Measurements from ENCODE around the gene HERPUD1.
"Not testable (repeated sequence)": the region's sequence is repeated elsewhere in the genome, so short reads cannot be mapped to it uniquely, and the experiment has no call there.

HERPUD1 gene

DNA sequence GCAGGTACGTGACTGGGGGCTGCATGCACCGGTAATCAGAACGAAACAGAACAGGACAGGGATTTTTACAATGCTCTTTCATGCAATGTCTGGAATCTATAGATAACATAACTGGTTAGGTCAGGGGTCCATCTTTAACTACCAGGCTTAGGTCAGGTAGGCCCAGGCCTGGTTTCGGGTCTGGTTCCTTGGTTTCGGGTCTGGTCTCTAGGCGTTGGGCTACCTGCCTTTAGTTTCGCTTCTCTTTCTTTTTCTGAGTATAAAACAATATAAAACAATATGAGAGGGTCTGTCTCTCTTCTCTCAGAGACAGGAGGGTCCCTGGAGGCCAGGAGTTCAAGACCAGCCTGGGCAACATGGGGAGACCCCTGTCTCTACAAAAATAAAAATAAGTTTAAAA, 42.0 kb downstream of the HERPUD1 start:
- H3K27me3 ChIP-seq (ENCODE audit: control insufficient read depth in 3 of 3, insufficient read depth in 3 of 3, low read depth in 1 of 3, low read length in 3 of 3): peaks cover 0 to 27% (median 0%) of the 10 kb centered on the region in 3 experiments
- H3K27ac ChIP-seq (replicated peaks; ENCODE audit: low read length); H2BK15ac ChIP-seq (ENCODE audit: low read length); H3K4me3 ChIP-seq (ENCODE audit: low read length in 2 of 2); H3K9me3 ChIP-seq (replicated peaks in 1 of 2; ENCODE audit: control insufficient read depth in 2 of 2, insufficient read depth in 1 of 2, low read depth in 1 of 2, low read length in 2 of 2); H3K14ac ChIP-seq (ENCODE audit: low read length); H2AK5ac ChIP-seq (ENCODE audit: low read depth, low read length); H3K4me2 ChIP-seq (ENCODE audit: insufficient read depth, low read length, poor library complexity, severe bottlenecking); H2BK12ac ChIP-seq (ENCODE audit: low read length); H3K79me1 ChIP-seq (ENCODE audit: low read depth, low read length); H4K91ac ChIP-seq (ENCODE audit: low read depth, low read length, poor library complexity); H3K18ac ChIP-seq (ENCODE audit: low read length); H3K36me3 ChIP-seq (replicated peaks in 1 of 2; ENCODE audit: control insufficient read depth in 2 of 2, insufficient read depth in 2 of 2, low read length in 2 of 2); H2BK120ac ChIP-seq (ENCODE audit: low read depth, low read length); H3K4ac ChIP-seq (ENCODE audit: low read length); H3K9ac ChIP-seq (ENCODE audit: low read depth, low read length, poor library complexity); H3K23ac ChIP-seq (ENCODE audit: low read depth, low read length, poor library complexity); H2AFZ ChIP-seq (ENCODE audit: low read length); DNase-seq (ENCODE audit: low spot score); H2BK5ac ChIP-seq (ENCODE audit: low read length); H3K4me1 ChIP-seq (ENCODE audit: control insufficient read depth in 2 of 2, insufficient read depth in 1 of 2, low read depth in 1 of 2, low read length in 2 of 2); H4K8ac ChIP-seq (ENCODE audit: low read depth, low read length): not testable (repeated sequence)
- no CpG with 5 or more reads among the region's 7 CpGs for WGBS, 2 donors (ENCODE audit: extremely low coverage in 2 of 2, insufficient read length in 2 of 2, insufficient replicate concordance in 1 of 2)

DNA sequence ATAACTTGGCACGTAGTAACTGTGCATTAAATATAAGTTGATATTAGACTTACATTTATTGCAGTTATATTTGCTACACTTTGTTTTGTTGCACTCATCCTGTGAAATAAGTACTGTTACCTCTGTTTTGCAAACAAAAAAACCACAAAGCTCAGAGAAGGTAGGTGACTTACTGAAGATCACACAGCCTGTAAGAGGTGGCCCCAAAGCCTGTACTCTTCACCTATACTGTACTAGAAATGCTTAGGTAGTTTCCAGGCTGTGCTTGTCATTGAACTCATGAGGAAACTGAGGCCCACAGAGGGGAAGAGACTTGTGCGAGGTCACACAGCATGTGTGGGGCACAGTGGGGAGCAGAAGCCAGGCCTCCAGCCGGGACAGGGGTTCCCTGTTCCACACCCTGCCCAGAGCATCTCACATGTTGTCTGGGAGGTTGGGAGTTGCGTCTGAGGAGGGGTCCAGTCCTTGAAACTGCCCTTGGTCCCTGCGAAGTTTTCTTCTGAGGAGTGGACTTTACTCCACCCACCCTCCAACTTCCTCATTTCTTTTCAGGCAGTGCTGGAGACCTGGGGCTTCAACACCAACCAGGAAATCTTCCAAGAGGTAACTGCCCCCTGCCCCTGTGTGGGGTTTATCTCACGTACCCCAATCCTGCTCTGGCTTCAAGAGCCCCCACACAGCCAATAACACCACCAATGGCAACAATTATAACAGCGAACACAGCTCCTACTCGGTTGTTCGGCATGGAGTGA, 42.8 kb downstream of the HERPUD1 start:
- Histone ChIP-seq H3K4me1 (ENCODE audit: control insufficient read depth in 2 of 2, insufficient read depth in 1 of 2, low read depth in 1 of 2, low read length in 2 of 2) (peaks cover 2 to 4% of the 10 kb centered on the region in 2 donors), H3K79me1 (ENCODE audit: low read depth, low read length) (no peaks in the 10 kb centered on the region), H4K91ac (ENCODE audit: low read depth, low read length, poor library complexity) (no peak overlapping the region), H3K23ac (ENCODE audit: low read depth, low read length, poor library complexity) (no peak overlapping the region), H2BK120ac (ENCODE audit: low read depth, low read length) (no peak overlapping the region), H3K4me2 (ENCODE audit: insufficient read depth, low read length, poor library complexity, severe bottlenecking) (no peak overlapping the region), H3K18ac (ENCODE audit: low read length) (peak overlapping the region; percentile 65), H2BK5ac (ENCODE audit: low read length) (peak overlapping the region; percentile 93), H3K27me3 (ENCODE audit: control insufficient read depth in 3 of 3, insufficient read depth in 3 of 3, low read depth in 1 of 3, low read length in 3 of 3) (peaks cover 0 to 22% (median 0%) of the 10 kb centered on the region in 3 experiments), H3K4ac (ENCODE audit: low read length) (no peak overlapping the region), H2BK12ac (ENCODE audit: low read length) (no peak overlapping the region), H2BK15ac (ENCODE audit: low read length) (peak overlapping the region; percentile 61), H3K4me3 (ENCODE audit: low read length in 2 of 2) (no peak overlapping the region), H3K9ac (ENCODE audit: low read depth, low read length, poor library complexity) (no peak overlapping the region), H2AK5ac (ENCODE audit: low read depth, low read length) (peak overlapping the region; percentile 67), H3K27ac (replicated peaks; ENCODE audit: low read length) (no peak overlapping the region), H3K36me3 (replicated peaks in 1 of 2; ENCODE audit: control insufficient read depth in 2 of 2, insufficient read depth in 2 of 2, low read length in 2 of 2) (no peaks in the 10 kb centered on the region), H4K8ac (ENCODE audit: low read depth, low read length) (no peak overlapping the region), H2AFZ (ENCODE audit: low read length) (no peak overlapping the region), H3K9me3 (replicated peaks in 1 of 2; ENCODE audit: control insufficient read depth in 2 of 2, insufficient read depth in 1 of 2, low read depth in 1 of 2, low read length in 2 of 2) (peaks cover 0 to 1% of the 10 kb centered on the region in 2 donors), H3K14ac (ENCODE audit: low read length) (peak overlapping the region; percentile 84)
- no CpG with 5 or more reads among the region's 9 CpGs for WGBS, 2 donors (ENCODE audit: extremely low coverage in 2 of 2, insufficient read length in 2 of 2, insufficient replicate concordance in 1 of 2)
- no peak for DNase-seq (ENCODE audit: low spot score)

- Histone ChIP-seq H2AFZ (ENCODE audit: low read length) (no peak overlapping the region), H3K4me1 (ENCODE audit: control insufficient read depth in 2 of 2, insufficient read depth in 1 of 2, low read depth in 1 of 2, low read length in 2 of 2) (peaks cover 2 to 4% of the 10 kb centered on the region in 2 donors), H3K27ac (replicated peaks; ENCODE audit: low read length) (no peak overlapping the region), H3K9me3 (replicated peaks in 1 of 2; ENCODE audit: control insufficient read depth in 2 of 2, insufficient read depth in 1 of 2, low read depth in 1 of 2, low read length in 2 of 2) (peaks cover 0 to 1% of the 10 kb centered on the region in 2 donors), H2BK12ac (ENCODE audit: low read length) (no peak overlapping the region), H3K9ac (ENCODE audit: low read depth, low read length, poor library complexity) (no peak overlapping the region), H2BK15ac (ENCODE audit: low read length) (no peak overlapping the region), H3K4me2 (ENCODE audit: insufficient read depth, low read length, poor library complexity, severe bottlenecking) (no peak overlapping the region), H4K8ac (ENCODE audit: low read depth, low read length) (no peak overlapping the region), H4K91ac (ENCODE audit: low read depth, low read length, poor library complexity) (no peak overlapping the region), H3K36me3 (replicated peaks in 1 of 2; ENCODE audit: control insufficient read depth in 2 of 2, insufficient read depth in 2 of 2, low read length in 2 of 2) (no peaks in the 10 kb centered on the region), H3K23ac (ENCODE audit: low read depth, low read length, poor library complexity) (no peak overlapping the region), H3K79me1 (ENCODE audit: low read depth, low read length) (no peaks in the 10 kb centered on the region), H2AK5ac (ENCODE audit: low read depth, low read length) (no peak overlapping the region), H2BK120ac (ENCODE audit: low read depth, low read length) (peak overlapping the region; percentile 53), H3K27me3 (ENCODE audit: control insufficient read depth in 3 of 3, insufficient read depth in 3 of 3, low read depth in 1 of 3, low read length in 3 of 3) (peaks cover 0 to 27% (median 0%) of the 10 kb centered on the region in 3 experiments), H3K4ac (ENCODE audit: low read length) (no peak overlapping the region), H3K14ac (ENCODE audit: low read length) (no peak overlapping the region), H3K4me3 (ENCODE audit: low read length in 2 of 2) (no peak overlapping the region), H3K18ac (ENCODE audit: low read length) (peak overlapping the region; percentile 68), H2BK5ac (ENCODE audit: low read length) (peak overlapping the region; percentile 93)
- DNase-seq (ENCODE audit: low spot score): no peak
- no CpG with 5 or more reads among the region's 10 CpGs for WGBS, 2 donors (ENCODE audit: extremely low coverage in 2 of 2, insufficient read length in 2 of 2, insufficient replicate concordance in 1 of 2)
These were observed 43.8 kb downstream of the HERPUD1 start for GRCh38 chr16:56975714-56976113.

DNA sequence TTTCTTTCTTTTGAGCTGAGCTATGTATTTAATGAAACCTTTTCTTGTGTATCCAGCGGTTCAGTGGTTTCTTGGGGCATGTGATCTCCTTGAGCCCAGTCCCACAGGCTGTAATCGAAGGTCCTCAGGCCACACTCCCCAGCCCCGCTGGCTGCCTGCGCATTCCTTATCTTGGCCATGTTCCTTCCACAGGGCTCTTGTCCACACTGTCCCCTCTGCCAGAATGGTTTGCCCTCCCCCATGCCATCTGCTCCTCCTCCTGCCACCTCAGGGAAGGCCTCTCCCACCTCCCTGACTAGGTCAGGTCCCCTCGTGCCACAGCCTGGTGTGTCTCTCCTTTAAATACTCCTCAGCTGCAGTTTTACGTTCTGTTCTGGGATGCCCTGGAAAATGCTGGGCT, 45.3 kb downstream of the HERPUD1 start:
- no peak overlapping the region for H4K8ac ChIP-seq (ENCODE audit: low read depth, low read length)
- no peak for DNase-seq (ENCODE audit: low spot score)
- no peak overlapping the region for H2BK120ac ChIP-seq (ENCODE audit: low read depth, low read length)
- H3K4ac ChIP-seq (ENCODE audit: low read length): no peak overlapping the region
- H3K14ac ChIP-seq (ENCODE audit: low read length): no peak overlapping the region
- H3K9me3 ChIP-seq (replicated peaks in 1 of 2; ENCODE audit: control insufficient read depth in 2 of 2, insufficient read depth in 1 of 2, low read depth in 1 of 2, low read length in 2 of 2): no peaks in the 10 kb centered on the region
- no peak overlapping the region for H3K23ac ChIP-seq (ENCODE audit: low read depth, low read length, poor library complexity)
- H3K4me1 ChIP-seq (ENCODE audit: control insufficient read depth in 2 of 2, insufficient read depth in 1 of 2, low read depth in 1 of 2, low read length in 2 of 2): peaks cover 8 to 9% of the 10 kb centered on the region in 2 donors
- no peak overlapping the region for H2AFZ ChIP-seq (ENCODE audit: low read length)
- no peaks in the 10 kb centered on the region for H3K36me3 ChIP-seq (replicated peaks in 1 of 2; ENCODE audit: control insufficient read depth in 2 of 2, insufficient read depth in 2 of 2, low read length in 2 of 2)
- H4K91ac ChIP-seq (ENCODE audit: low read depth, low read length, poor library complexity): no peak overlapping the region
- H3K27me3 ChIP-seq (ENCODE audit: control insufficient read depth in 3 of 3, insufficient read depth in 3 of 3, low read depth in 1 of 3, low read length in 3 of 3): peaks cover 0 to 25% (median 0%) of the 10 kb centered on the region in 3 experiments
- H2BK15ac ChIP-seq (ENCODE audit: low read length): no peak overlapping the region
- no peak overlapping the region for H3K4me2 ChIP-seq (ENCODE audit: insufficient read depth, low read length, poor library complexity, severe bottlenecking)
- H3K27ac ChIP-seq (replicated peaks; ENCODE audit: low read length): no peak overlapping the region
- H3K4me3 ChIP-seq (ENCODE audit: low read length in 2 of 2): no peak overlapping the region
- H3K9ac ChIP-seq (ENCODE audit: low read depth, low read length, poor library complexity): no peak overlapping the region
- no peak overlapping the region for H3K18ac ChIP-seq (ENCODE audit: low read length)
- H2BK12ac ChIP-seq (ENCODE audit: low read length): no peak overlapping the region
- no CpG with 5 or more reads among the region's 6 CpGs for WGBS, 2 donors (ENCODE audit: extremely low coverage in 2 of 2, insufficient read length in 2 of 2, insufficient replicate concordance in 1 of 2)
- no peaks in the 10 kb centered on the region for H3K79me1 ChIP-seq (ENCODE audit: low read depth, low read length)
- H2AK5ac ChIP-seq (ENCODE audit: low read depth, low read length): no peak overlapping the region
- no peak overlapping the region for H2BK5ac ChIP-seq (ENCODE audit: low read length)
